Measurements from ENCODE around the gene LRRK1.

GRCh38 chr15:100997442-100997841 is 78.3 kb downstream of the LRRK1 start:
- no peak for TF ChIP-seq CTCF (IDR thresholded peaks at IDR 0.05; ENCODE audit: low read depth, low read length, poor library complexity, severe bottlenecking)
- TF ChIP-seq EZH2phosphoT487 (IDR thresholded peaks at IDR 0.05; ENCODE audit: borderline replicate concordance, low read length) = no peak

Measured in DOHH2 (cell line).